Measurements from ENCODE around the gene PCDHGA2. TPM values are rescaled to one million over a fixed set of nuclear protein-coding genes. Genes with fewer than 3 reads are reported as not detected.

PCDHGA2 gene
- polyA plus RNA-seq, 3 donors from 2014 or later, result not detected

Other genes with a start within 250 kb of the PCDHGA2 start
- not detected for gene PCDHB2, start 244.1 kb upstream of the PCDHGA2 start, polyA plus RNA-seq
- not detected for gene PCDHB3, start 238.3 kb upstream of the PCDHGA2 start, polyA plus RNA-seq
- not detected for gene PCDHB4, start 216.9 kb upstream of the PCDHGA2 start, polyA plus RNA-seq
- not detected for gene PCDHB5, start 203.6 kb upstream of the PCDHGA2 start, polyA plus RNA-seq
- not detected for gene PCDHB6, start 188.7 kb upstream of the PCDHGA2 start, polyA plus RNA-seq
- not detected for gene PCDHB7, start 166.1 kb upstream of the PCDHGA2 start, polyA plus RNA-seq
- not detected for gene PCDHB8, start 161.0 kb upstream of the PCDHGA2 start, polyA plus RNA-seq
- not detected for gene PCDHB16, start 156.4 kb upstream of the PCDHGA2 start, polyA plus RNA-seq
- gene PCDHB9, start 151.6 kb upstream of the PCDHGA2 start, polyA plus RNA-seq, result not detected
- gene PCDHB10, start 146.4 kb upstream of the PCDHGA2 start, polyA plus RNA-seq, result not detected
- gene PCDHB11, start 139.1 kb upstream of the PCDHGA2 start, polyA plus RNA-seq, result not detected
- not detected for gene PCDHB12, start 130.0 kb upstream of the PCDHGA2 start, polyA plus RNA-seq
- not detected for gene PCDHB13, start 124.8 kb upstream of the PCDHGA2 start, polyA plus RNA-seq
- gene PCDHB14, start 115.4 kb upstream of the PCDHGA2 start, polyA plus RNA-seq, result not detected
- under 1 TPM in 1 of 3 donors, not detected in 2; 0.16 TPM for gene PCDHB15, start 93.4 kb upstream of the PCDHGA2 start, polyA plus RNA-seq
- not detected for gene SLC25A2, start 34.7 kb upstream of the PCDHGA2 start, polyA plus RNA-seq
- 100 to 1,000 TPM; 136 to 191 (median 151) TPM for gene TAF7, start 18.0 kb upstream of the PCDHGA2 start, polyA plus RNA-seq
- not detected for gene PCDHGA1, start 8.2 kb upstream of the PCDHGA2 start, polyA plus RNA-seq
- under 1 TPM in 1 of 3 donors, not detected in 2; 0.11 TPM for gene PCDHGA3, start 5.1 kb downstream of the PCDHGA2 start, polyA plus RNA-seq
- not detected for gene PCDHGB1, start 11.3 kb downstream of the PCDHGA2 start, polyA plus RNA-seq
- gene PCDHGA4, start 16.3 kb downstream of the PCDHGA2 start, polyA plus RNA-seq, result under 1 TPM in 2 of 3 donors, not detected in 1; 0.10 to 0.11 TPM
- gene PCDHGB2, start 21.2 kb downstream of the PCDHGA2 start, polyA plus RNA-seq, result not detected
- gene PCDHGA5, start 25.4 kb downstream of the PCDHGA2 start, polyA plus RNA-seq, result not detected
- under 1 TPM in 2 of 3 donors, not detected in 1; 0.06 to 0.15 TPM for gene PCDHGB3, start 31.5 kb downstream of the PCDHGA2 start, polyA plus RNA-seq
- not detected for gene PCDHGA6, start 35.1 kb downstream of the PCDHGA2 start, polyA plus RNA-seq
- gene PCDHGA7, start 44.0 kb downstream of the PCDHGA2 start, polyA plus RNA-seq, result not detected
- under 1 TPM in 1 of 3 donors, not detected in 2; 0.13 TPM for gene PCDHGB4, start 48.9 kb downstream of the PCDHGA2 start, polyA plus RNA-seq
- under 1 TPM in 1 of 3 donors, not detected in 2; 0.07 TPM for gene PCDHGA8, start 53.9 kb downstream of the PCDHGA2 start, polyA plus RNA-seq
- gene PCDHGB5, start 59.2 kb downstream of the PCDHGA2 start, polyA plus RNA-seq, result 1 to 10 TPM in 2 of 3 donors, under 1 TPM in 1; 0.36 to 2.1 (median 2.0) TPM
- under 1 TPM in 1 of 3 donors, not detected in 2; 0.04 TPM for gene PCDHGA9, start 64.0 kb downstream of the PCDHGA2 start, polyA plus RNA-seq
- 1 to 10 TPM in 1 of 3 donors, under 1 TPM in 1, not detected in 1; 0.38 to 1.9 TPM for gene PCDHGB6, start 69.3 kb downstream of the PCDHGA2 start, polyA plus RNA-seq
- gene PCDHGA10, start 74.2 kb downstream of the PCDHGA2 start, polyA plus RNA-seq, result under 1 TPM in 1 of 3 donors, not detected in 2; 0.43 TPM
- gene PCDHGB7, start 78.9 kb downstream of the PCDHGA2 start, polyA plus RNA-seq, result under 1 TPM in 1 of 3 donors, not detected in 2; 0.13 TPM
- gene PCDHGA11, start 82.3 kb downstream of the PCDHGA2 start, polyA plus RNA-seq, result under 1 TPM in 1 of 3 donors, not detected in 2; 0.11 TPM
- under 1 TPM in 1 of 3 donors, not detected in 2; 0.25 TPM for gene PCDHGA12, start 91.7 kb downstream of the PCDHGA2 start, polyA plus RNA-seq
- 1 to 10 TPM in 1 of 3 donors, under 1 TPM in 2; 0.63 to 1.3 (median 0.77) TPM for gene PCDHGC3, start 137.2 kb downstream of the PCDHGA2 start, polyA plus RNA-seq
- gene PCDHGC4, start 146.3 kb downstream of the PCDHGA2 start, polyA plus RNA-seq, result not detected
- gene PCDHGC5, start 150.3 kb downstream of the PCDHGA2 start, polyA plus RNA-seq, result not detected